AG10803 (cell line): ENCODE results near the gene BACH2.
A peak's percentile ranks its signal among the peaks of the same experiment; 100 is the strongest.
"Not testable (repeated sequence)": the region's sequence is repeated elsewhere in the genome, so short reads cannot be mapped to it uniquely, and the experiment has no call there.

ENCODE experiments used
- DNase-seq: peaks from one replicate; pipeline ENCODE4 v3.0.0; 2010; ENCODE audit warnings: low read depth
- H3K4me3 ChIP-seq: 2 replicates; pipeline ENCODE4 v1.5.1; 2011; ENCODE audit warnings: mild to moderate bottlenecking, low read length, control low read depth
- CTCF ChIP-seq: conservative IDR thresholded peaks from 2 replicates; pipeline ENCODE4 v1.5.1; 2011; ENCODE audit warnings: mild to moderate bottlenecking, low read length, control low read depth, inconsistent platforms

The BACH2 gene

GRCh38 chr6:89895276-89895874 is 401.3 kb downstream of the BACH2 start:
- peak; percentile 34 for DNase-seq
- TF ChIP-seq CTCF = no peak
- H3K4me3 ChIP-seq = no peak overlapping the region

DNA sequence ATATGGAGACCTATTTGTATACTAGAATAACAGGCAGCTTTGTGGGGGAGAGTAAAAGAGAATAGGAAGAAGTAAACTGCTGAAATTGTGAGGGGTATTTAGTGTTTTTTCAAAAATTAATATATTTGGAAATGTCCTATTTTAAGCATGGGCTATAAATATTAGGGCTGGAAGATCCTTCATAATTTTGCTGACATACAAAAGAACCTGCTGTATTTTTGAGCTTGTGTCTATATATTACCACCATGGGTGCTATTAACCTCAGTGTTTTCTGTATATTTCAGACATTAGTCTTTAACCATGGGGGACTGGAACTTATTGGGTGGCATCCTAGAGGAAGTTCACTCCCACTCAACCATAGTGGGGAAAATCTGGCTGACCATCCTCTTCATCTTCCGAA is 402.5 kb downstream of the BACH2 start, which contains the start of gene GJA10:
GJA10 (plus strand) TSS at position 301 of the 400 bp plus-strand sequence; CDS start at position 301, 0 bp downstream.
- no peak within 1 kb of the TSS for H3K4me3 ChIP-seq
- no peak for TF ChIP-seq CTCF
- DNase-seq = no peak

- DNase-seq = not testable (repeated sequence)
These were observed 404.1 kb downstream of the BACH2 start for GRCh38 chr6:89892577-89892976.

GRCh38 chr6:89890845-89891528 is 405.7 kb downstream of the BACH2 start:
- H3K4me3 ChIP-seq, DNase-seq: not testable (repeated sequence)

More at GRCh38 chr6:89892577-89892976, 404.1 kb downstream of the BACH2 start:
- H3K4me3 ChIP-seq = not testable (repeated sequence)

DNA sequence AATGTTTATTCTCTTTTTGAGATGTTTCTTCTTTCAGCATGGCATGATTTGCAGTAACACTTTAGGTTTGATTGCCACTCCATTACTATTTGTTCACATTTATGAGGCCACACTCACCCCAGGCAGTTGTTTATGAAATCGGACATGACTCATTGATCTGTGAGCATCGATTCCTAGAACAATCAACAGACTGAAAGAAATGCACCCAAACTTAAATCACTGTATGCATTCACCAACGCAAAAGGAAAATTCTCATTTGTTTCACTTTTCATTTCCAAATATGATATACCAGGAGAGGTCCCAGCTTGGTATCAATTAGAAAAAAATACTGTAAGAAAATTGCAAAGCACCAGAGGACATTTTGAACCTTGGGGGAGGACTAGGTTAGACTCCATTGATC is 407.8 kb downstream of the BACH2 start:
- no peak overlapping the region for H3K4me3 ChIP-seq
- TF ChIP-seq CTCF = no peak
- DNase-seq = no peak

DNA sequence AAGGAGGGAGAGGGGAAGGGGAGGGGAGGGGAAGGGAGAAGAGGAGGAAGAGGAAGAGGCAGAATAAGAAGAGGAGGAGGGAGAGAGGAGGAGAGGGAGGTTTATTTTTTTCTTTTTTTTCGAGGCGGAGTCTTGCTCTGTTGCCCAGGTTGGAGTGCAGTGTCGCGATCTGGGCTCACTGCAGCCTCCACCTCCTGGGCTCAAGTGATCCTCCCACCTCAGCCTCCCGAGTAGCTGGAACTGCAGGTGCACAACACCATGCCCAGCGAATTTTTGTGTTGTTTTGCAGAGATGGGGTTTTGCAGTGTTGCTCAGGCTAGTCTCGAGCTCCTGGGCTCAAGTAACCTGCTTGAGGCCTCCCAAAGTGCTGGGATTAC is 408.5 kb downstream of the BACH2 start:
- TF ChIP-seq CTCF = no peak
- DNase-seq = no peak
- H3K4me3 ChIP-seq = no peak overlapping the region

DNA sequence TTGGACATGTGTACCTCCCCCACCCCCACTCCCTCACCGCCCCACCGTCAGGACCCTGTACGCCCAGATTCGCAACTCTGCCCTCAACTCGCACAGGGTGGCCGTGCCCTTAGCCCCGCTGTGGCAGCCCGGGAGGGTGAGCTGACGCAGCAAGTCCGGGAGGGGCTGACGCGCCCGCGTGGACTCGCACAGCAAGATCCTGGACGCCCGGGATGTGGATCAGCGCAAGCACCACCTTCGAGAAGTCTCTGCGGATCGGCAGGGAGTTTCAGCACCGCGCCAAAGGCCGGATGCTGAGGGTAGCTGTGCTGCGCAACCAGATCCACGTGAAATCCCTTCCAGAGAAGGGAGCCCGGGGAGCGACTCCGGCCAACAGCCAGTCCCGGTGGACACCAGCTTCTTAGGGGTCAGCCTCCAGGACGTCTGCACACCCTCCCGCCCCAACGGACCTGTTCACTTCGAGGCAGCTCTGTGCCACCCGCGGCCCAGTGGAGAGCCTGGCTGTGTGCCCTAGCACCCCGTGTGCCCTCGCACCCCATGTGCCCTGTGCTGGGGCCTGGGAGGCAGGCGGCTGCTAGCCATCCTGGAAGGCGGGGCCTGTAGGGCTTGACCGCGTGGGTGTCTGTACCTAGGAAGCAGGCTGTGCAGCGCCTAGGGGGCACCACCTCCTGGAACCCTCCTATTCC is 409.0 kb downstream of the BACH2 start:
- no peak overlapping the region for H3K4me3 ChIP-seq
- TF ChIP-seq CTCF = no peak
- no peak for DNase-seq
